ENCODE results near the gene CCDC27.

CCDC27 gene

GRCh38 chr1:3732434-3733093 lies 19.7 kb upstream of the CCDC27 start:
- no peak overlapping the region for H3K4me3 ChIP-seq (replicated peaks; ENCODE audit: low read depth, low read length)
- no peak for TF ChIP-seq CTCF (IDR thresholded peaks at IDR 0.05; ENCODE audit: low read length, missing control alignments)
- DNase-seq (ENCODE audit: low read depth) = no peak

GRCh38 chr1:3733094-3733882 lies 19.0 kb upstream of the CCDC27 start:
- no peak overlapping the region for H3K4me3 ChIP-seq (replicated peaks; ENCODE audit: low read depth, low read length)
- no peak for TF ChIP-seq CTCF (IDR thresholded peaks at IDR 0.05; ENCODE audit: low read length, missing control alignments)
- no peak for DNase-seq (ENCODE audit: low read depth)

- H3K4me3 ChIP-seq (replicated peaks; ENCODE audit: low read depth, low read length) = no peak overlapping the region
- no peak for DNase-seq (ENCODE audit: low read depth)
- no peak for TF ChIP-seq CTCF (IDR thresholded peaks at IDR 0.05; ENCODE audit: low read length, missing control alignments)
These were observed 18.2 kb upstream of the CCDC27 start for GRCh38 chr1:3733883-3734589.

GRCh38 chr1:3734602-3735001 lies 17.6 kb upstream of the CCDC27 start:
- H3K4me3 ChIP-seq (replicated peaks; ENCODE audit: low read depth, low read length) = no peak overlapping the region
- DNase-seq (ENCODE audit: low read depth) = no peak
- no peak for TF ChIP-seq CTCF (IDR thresholded peaks at IDR 0.05; ENCODE audit: low read length, missing control alignments)

- no peak overlapping the region for H3K4me3 ChIP-seq (replicated peaks; ENCODE audit: low read depth, low read length)
- no peak for DNase-seq (ENCODE audit: low read depth)
- TF ChIP-seq CTCF (IDR thresholded peaks at IDR 0.05; ENCODE audit: low read length, missing control alignments) = no peak
These were observed 17.1 kb upstream of the CCDC27 start for GRCh38 chr1:3735027-3735681.

GRCh38 chr1:3735688-3736087 lies 16.6 kb upstream of the CCDC27 start:
- TF ChIP-seq CTCF (IDR thresholded peaks at IDR 0.05; ENCODE audit: low read length, missing control alignments) = no peak
- no peak for DNase-seq (ENCODE audit: low read depth)
- H3K4me3 ChIP-seq (replicated peaks; ENCODE audit: low read depth, low read length) = no peak overlapping the region

All from fibroblast of pulmonary artery (primary cell).